Tibial artery (tissue), 4 donors: Measurements from ENCODE around the gene WWTR1.

Experiments
- DNase-seq, 2 donors: peaks; one replicate each; pipeline ENCODE4 v3.0.0-alpha.2; 2019
- H3K27ac ChIP-seq, 2 donors: fragments of 200-600 bp; sonication (generic) in 1 of 2; 1 replicate in 1 of 2; 2 replicates in 1 of 2; pipeline ENCODE4 v1.5.1; 2018 to 2019; ENCODE audit warnings: mild to moderate bottlenecking in 1 of 2
- H3K27me3 ChIP-seq, 2 donors: fragments of 200-600 bp; sonication (generic) in 1 of 2; one replicate each; pipeline versions ENCODE4 v1.5.1 to v1.6.0; 2016 to 2019
- H3K36me3 ChIP-seq, 3 donors: fragments of 200-600 bp; sonication (generic) in 2 of 3; one replicate each; pipeline ENCODE4 v1.5.1; 2016 to 2019; ENCODE audit warnings: mild to moderate bottlenecking in 2 of 3
- H3K4me1 ChIP-seq, 4 donors: fragments of 200-600 bp; sonication (generic) in 2 of 4; 1 replicate in 3 of 4; 2 replicates in 1 of 4; pipeline ENCODE4 v1.5.1; 2016 to 2019
- H3K4me3 ChIP-seq, 2 donors: fragments of 200-600 bp; sonication (generic) in 1 of 2; 1 replicate in 1 of 2; 2 replicates in 1 of 2; pipeline ENCODE4 v1.5.1; 2018 to 2019; ENCODE audit warnings: mild to moderate bottlenecking in 2 of 2
- H3K9me3 ChIP-seq, 3 donors: fragments of 200-600 bp; sonication (generic) in 1 of 3; one replicate each; pipeline ENCODE4 v1.5.1; 2016 to 2019
- intact Hi-C: fragments of 100-400 bp; cut with DNase I; formaldehyde crosslinking; loops from one replicate; pipeline ENCODE4 v1.15.0; 2023; ENCODE audit warnings: low total_unique reads
- TF ChIP-seq, protein P1 (sequence below), 2 experiments: fragments of 200-600 bp in 1 of 2; fragments of 450-650 bp in 1 of 2; IDR thresholded peaks; one replicate each; pipeline ENCODE4 v1.5.1; 2017 to 2019; ENCODE audit warnings: antibody characterized with exemption in 2 of 2, mild to moderate bottlenecking in 1 of 2, moderate library complexity in 1 of 2

Gene WWTR1

DNA sequence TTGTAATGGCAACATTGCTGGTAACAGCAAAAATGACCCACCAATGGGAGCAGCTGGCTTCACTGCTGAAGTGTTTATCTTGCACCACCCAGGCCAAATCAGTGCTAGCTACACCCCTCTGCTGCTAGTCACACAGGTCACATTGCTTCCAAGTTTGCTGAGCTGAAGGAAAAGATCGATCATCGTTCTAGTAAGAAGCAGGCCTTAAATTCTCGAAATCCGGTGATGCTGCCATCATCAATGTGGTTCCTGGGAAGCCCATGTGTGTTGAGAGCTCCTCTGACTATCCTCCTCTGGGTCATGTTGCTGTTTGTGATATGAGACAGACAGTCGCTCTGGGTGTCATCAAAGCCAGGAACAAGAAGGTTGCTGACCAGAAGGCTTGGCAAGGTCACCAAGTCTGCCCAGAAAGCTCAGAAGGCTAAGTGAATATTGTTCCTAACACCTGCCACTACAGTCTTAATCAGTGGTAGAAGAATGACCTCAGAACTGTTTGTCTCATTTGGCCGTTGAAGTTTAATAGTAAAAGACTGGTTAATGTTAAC lies 162.2 kb downstream of the WWTR1 start:
- Histone ChIP-seq H3K36me3 (no peaks in the 10 kb centered on the region), H3K27me3 (no peaks in the 10 kb centered on the region), H3K4me1 (peaks cover 0 to under 1% (median 0%) of the 10 kb centered on the region in 4 donors), H3K9me3 (no peaks in the 10 kb centered on the region), H3K27ac (no peak overlapping the region), H3K4me3 (no peak overlapping the region)
- DNase-seq, result no peak
- intact Hi-C loops, result loop anchor here (10.0 kb wide), 1 partner anchor 371 kb away; the partner anchor contains the start of gene HPS3
- TF ChIP-seq, protein P1, sequence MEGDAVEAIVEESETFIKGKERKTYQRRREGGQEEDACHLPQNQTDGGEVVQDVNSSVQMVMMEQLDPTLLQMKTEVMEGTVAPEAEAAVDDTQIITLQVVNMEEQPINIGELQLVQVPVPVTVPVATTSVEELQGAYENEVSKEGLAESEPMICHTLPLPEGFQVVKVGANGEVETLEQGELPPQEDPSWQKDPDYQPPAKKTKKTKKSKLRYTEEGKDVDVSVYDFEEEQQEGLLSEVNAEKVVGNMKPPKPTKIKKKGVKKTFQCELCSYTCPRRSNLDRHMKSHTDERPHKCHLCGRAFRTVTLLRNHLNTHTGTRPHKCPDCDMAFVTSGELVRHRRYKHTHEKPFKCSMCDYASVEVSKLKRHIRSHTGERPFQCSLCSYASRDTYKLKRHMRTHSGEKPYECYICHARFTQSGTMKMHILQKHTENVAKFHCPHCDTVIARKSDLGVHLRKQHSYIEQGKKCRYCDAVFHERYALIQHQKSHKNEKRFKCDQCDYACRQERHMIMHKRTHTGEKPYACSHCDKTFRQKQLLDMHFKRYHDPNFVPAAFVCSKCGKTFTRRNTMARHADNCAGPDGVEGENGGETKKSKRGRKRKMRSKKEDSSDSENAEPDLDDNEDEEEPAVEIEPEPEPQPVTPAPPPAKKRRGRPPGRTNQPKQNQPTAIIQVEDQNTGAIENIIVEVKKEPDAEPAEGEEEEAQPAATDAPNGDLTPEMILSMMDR (IDR thresholded peaks at IDR 0.05), result no peak

- intact Hi-C loops, result loop anchor here (10.0 kb wide), 1 partner anchor 370 kb away; the partner anchor contains the start of gene HPS3
- Histone ChIP-seq H3K36me3 (no peaks in the 10 kb centered on the region), H3K4me1 (peaks cover 0 to 5% (median under 1%) of the 10 kb centered on the region in 4 donors), H3K9me3 (no peaks in the 10 kb centered on the region), H3K4me3 (no peak overlapping the region), H3K27me3 (no peaks in the 10 kb centered on the region), H3K27ac (no peak overlapping the region)
- DNase-seq, result no peak
- TF ChIP-seq, protein P1 (IDR thresholded peaks at IDR 0.05), result no peak
Observed at GRCh38 chr3:149494759-149495580, 162.9 kb downstream of the WWTR1 start.

DNA sequence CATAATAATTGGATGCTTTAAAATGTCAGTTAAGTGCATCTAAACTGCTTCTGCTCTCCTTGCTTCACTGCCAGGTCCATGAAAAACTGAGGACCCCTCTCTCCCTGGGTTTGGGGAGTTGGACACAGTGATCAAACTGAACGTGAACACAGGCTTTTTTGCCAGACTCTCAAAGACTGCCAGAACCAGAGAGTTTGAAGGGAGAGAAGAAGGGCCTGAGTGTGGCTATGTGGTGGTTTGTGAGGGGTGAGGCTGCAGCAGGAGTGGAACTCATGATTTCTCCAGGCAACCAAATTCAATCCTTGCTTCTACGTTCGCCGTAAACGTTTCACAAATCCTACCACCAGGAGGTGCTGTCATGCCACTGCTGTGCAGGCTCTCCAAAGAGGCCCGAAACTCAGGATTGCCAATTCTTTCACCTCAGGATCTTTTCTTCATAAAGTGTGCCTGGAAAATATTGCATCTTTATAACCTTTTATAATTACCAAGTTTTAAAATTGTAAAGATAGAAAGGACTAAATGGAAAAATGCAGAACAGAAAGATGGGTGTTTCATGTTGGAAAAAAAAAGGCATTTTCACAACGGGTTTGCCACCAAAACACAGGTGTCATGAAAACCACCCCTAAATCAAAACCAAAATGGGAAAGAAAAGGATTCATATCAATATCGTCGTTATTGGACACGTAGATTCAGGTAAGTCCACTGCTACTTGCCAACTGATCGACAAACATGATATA lies 163.6 kb downstream of the WWTR1 start:
- intact Hi-C loops, result loop anchor here (10.0 kb wide), 1 partner anchor 369 kb away; the partner anchor contains the start of gene HPS3

GRCh38 chr3:149493315-149494021 lies 164.4 kb downstream of the WWTR1 start:
- DNase-seq, result no peak
- Histone ChIP-seq H3K36me3 (no peaks in the 10 kb centered on the region), H3K4me3 (no peak overlapping the region), H3K4me1 (peaks cover 0 to 16% (median 6%) of the 10 kb centered on the region in 4 donors), H3K27me3 (no peaks in the 10 kb centered on the region), H3K27ac (no peak overlapping the region), H3K9me3 (no peaks in the 10 kb centered on the region)
- intact Hi-C loops, result loop anchor here (10.0 kb wide), 1 partner anchor 369 kb away; the partner anchor contains the start of gene HPS3
- TF ChIP-seq, protein P1 (IDR thresholded peaks at IDR 0.05), result no peak

More for the DNA sequence above, 163.6 kb downstream of the WWTR1 start:
- H3K27me3 ChIP-seq, result no peaks in the 10 kb centered on the region
- H3K9me3 ChIP-seq, result no peaks in the 10 kb centered on the region
- DNase-seq, result peak; percentile 60 to 74
- TF ChIP-seq, protein P1 (IDR thresholded peaks at IDR 0.05), result peak; percentile 82 to 84
- no peak overlapping the region for H3K27ac ChIP-seq
- H3K36me3 ChIP-seq, result no peaks in the 10 kb centered on the region
- H3K4me1 ChIP-seq, result peaks cover 0 to 13% (median 5%) of the 10 kb centered on the region in 4 donors
- no peak overlapping the region for H3K4me3 ChIP-seq
